Subcutaneous adipose tissue (tissue), 4 donors: Measurements from ENCODE around the gene PTGR3. TPM values are rescaled to one million over a fixed set of nuclear protein-coding genes. Genes with fewer than 3 reads are reported as not detected.

ENCODE experiments used
- total RNA-seq, 4 donors: library from RNA; depleted of rRNA; stranded (reverse); fragments of >200 nt; gene quantifications; one replicate each; pipeline ENCODE4 v1.1.0, GENCODE V29; 2016
- TF ChIP-seq, protein P1 (sequence below): fragments of 450-650 bp; IDR thresholded peaks from one replicate; pipeline ENCODE4 v1.5.1; 2016; ENCODE audit warnings: low read depth, mild to moderate bottlenecking, control low read depth, antibody characterized with exemption, moderate library complexity

PTGR3 gene
- total RNA-seq, 4 donors from 2014 or later, result 20.1 to 28.4 (median 26.0) TPM

DNA sequence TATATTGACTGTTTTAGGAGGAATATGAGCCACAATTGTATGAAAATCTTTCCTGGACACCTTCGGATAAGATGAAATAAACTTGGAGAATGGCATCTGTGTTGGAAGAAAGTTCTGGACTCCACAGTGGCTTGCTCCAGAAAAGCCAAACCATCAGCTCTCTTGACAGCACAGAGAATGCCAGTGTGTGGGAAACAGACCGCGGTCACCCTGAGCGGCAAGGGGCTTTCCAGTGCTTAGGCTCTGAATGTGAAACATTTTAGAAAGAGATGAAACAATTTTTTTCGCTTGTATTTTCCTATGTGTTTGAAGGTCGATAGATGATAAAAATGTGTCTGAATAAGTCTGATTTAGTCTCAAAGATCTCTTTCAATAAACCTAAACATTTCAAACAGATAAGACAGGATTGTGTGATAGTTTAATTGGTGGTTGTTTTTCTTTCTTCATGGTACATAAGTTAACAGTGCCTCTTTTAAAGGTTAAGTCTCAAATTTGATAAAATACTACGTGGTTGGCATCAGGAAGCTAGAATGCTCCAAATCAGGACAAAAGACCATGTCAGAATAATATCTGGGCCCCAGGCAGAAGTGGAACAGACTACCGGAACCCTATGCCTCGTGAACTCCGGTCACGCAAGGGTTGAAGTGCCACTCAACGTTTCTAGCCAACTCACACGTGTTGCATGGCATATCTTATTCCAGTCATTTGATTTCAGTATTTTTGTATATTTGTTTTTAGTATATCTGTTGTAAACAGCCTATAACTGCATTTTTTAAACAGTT lies 28.9 kb downstream of the PTGR3 start:
- TF ChIP-seq, protein P1, sequence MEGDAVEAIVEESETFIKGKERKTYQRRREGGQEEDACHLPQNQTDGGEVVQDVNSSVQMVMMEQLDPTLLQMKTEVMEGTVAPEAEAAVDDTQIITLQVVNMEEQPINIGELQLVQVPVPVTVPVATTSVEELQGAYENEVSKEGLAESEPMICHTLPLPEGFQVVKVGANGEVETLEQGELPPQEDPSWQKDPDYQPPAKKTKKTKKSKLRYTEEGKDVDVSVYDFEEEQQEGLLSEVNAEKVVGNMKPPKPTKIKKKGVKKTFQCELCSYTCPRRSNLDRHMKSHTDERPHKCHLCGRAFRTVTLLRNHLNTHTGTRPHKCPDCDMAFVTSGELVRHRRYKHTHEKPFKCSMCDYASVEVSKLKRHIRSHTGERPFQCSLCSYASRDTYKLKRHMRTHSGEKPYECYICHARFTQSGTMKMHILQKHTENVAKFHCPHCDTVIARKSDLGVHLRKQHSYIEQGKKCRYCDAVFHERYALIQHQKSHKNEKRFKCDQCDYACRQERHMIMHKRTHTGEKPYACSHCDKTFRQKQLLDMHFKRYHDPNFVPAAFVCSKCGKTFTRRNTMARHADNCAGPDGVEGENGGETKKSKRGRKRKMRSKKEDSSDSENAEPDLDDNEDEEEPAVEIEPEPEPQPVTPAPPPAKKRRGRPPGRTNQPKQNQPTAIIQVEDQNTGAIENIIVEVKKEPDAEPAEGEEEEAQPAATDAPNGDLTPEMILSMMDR, result no peak

DNA sequence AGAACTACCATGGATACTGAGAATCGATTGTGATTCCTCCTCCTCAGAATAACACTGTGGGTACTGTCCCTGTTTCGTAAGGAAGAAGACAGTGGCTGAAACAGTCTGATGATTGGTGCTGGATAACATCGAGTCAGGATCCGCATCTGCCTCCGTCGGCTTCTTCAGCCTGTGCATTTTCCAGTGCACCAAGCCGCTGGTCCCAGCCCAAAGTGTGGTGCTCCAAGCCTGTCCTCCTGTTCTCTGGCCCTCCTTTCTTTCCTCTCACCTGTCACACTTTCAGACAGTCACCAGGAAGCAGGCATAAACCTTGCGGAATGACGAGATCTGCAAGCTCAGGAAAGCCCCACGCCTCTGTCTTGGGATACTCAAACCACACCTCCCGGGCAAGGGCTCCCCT lies 30.6 kb downstream of the PTGR3 start:
- TF ChIP-seq, protein P1, result no peak

DNA sequence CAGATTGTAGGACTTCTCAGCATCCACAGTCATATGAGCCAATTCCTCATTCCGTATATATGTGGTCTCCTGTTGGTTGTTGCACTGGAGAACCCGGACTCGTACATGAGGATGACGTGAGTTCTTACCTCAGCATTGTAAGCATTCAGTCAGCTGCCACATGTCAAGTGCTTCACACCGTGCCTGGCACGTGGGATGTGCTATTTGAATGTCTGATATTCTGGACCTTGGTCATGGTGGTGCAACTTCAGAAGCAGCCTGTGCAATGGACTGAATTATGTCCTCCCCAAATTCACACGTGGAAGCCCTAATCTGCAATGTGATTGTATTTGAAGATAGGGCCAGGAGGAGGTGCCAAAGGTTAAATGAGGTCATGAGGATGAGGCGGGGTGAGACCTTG lies 32.1 kb downstream of the PTGR3 start:
- TF ChIP-seq, protein P1, result no peak

DNA sequence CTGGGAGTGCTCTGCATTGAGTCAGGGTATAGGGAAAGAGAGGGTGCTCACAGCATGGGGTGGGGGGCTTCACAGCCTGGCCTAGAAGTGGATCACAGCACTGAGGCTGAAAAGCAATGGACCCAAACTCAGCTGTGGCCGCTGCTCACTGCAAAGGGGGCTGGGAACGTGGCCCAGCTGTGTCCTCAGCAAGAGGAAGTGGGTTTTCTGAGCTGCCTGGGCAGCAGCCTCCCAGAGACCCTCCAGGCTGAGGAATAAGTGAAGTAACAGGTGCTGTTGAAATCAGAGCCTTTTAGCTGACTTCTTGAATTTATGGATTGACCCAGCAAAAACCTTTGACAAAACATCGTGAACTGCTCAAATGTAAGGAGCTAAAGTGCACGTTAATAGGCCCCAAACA lies 35.2 kb downstream of the PTGR3 start:
- TF ChIP-seq, protein P1, result no peak

DNA sequence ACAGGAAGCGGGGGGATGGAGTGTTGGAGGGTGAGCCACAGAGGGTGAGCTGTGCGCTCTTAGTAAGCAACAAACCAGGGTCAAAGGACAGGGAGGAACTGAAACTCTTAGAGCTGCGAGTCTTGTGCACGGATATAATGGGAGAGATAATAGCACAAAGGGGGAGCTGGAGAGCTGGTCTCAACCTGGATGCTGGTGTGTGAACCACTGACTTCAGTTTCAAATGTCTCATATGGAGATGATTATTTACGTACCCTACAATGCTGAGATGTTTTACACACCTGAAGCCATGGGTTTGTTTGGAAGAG lies 35.9 kb downstream of the PTGR3 start:
- TF ChIP-seq, protein P1, result no peak

DNA sequence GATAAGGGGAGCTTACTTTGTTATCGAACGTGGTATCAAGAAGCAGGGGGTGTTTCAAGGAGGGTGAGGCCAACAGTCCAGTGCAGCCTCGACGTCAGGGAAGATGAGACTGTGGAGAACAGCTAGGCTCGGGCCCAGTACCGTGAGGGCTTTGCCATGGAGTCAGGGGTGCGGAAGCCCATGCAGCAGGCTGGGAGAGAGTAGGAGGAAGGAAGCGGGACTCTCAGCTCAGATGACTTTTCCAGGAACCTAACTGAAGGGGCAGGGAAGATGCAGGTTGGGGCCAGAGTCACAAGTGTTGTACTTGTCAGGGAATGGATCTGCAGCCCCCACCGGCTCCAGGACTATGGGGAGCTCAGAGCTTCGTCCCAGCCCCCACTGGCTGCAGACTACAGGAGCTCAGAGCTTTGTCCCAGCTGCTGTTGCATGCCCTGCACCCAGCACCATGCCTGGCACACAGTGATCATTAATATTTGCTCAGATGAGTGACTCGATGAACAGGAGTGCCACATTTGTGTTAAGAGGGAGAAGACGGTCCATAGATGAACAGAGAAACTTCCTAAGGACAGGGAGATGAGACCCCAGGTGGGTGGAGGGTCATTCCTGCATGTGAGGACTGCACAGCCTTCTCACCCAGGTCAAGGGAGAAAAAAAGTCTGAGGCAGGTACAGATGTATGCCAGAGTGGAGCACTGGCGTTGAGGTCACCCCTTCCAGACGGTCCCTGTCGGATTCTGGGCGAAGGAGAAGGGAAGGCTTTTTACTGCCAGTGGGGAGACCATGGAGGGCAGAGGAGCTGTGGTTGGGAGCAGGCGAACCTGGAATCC lies 36.4 kb downstream of the PTGR3 start:
- TF ChIP-seq, protein P1, result no peak

DNA sequence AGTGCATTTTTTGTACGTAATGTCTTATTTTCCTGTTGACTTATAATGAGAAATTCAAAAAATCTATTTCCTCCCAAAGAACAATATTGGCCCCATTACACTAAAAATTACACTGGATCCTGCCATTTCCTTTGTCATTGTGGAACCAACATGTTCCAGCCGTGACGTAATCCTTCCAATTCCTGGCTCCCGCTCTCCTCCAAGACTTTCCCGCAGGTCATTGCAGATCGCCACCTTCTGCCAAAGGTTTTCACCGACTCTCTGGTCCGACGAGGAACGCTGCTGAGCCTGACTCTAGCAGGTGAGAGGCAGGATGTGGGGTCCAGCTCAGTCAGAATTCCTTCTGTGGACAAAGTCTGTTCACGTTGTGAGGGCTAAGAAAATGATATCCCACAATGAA lies 38.0 kb downstream of the PTGR3 start:
- TF ChIP-seq, protein P1, result no peak
